AG09319 (cell line): ENCODE data around the gene STPG2.

ENCODE experiments used
- DNase-seq: peaks from one replicate; pipeline ENCODE4 v3.0.0-alpha.2; 2010; ENCODE audit warnings: low read depth; ENCODE audit errors: extremely low read depth
- CTCF ChIP-seq: IDR thresholded peaks from 2 replicates; pipeline ENCODE4 v1.5.1; 2011; ENCODE audit warnings: low read depth, mild to moderate bottlenecking, inconsistent platforms, low read length, moderate library complexity

STPG2 gene

DNA sequence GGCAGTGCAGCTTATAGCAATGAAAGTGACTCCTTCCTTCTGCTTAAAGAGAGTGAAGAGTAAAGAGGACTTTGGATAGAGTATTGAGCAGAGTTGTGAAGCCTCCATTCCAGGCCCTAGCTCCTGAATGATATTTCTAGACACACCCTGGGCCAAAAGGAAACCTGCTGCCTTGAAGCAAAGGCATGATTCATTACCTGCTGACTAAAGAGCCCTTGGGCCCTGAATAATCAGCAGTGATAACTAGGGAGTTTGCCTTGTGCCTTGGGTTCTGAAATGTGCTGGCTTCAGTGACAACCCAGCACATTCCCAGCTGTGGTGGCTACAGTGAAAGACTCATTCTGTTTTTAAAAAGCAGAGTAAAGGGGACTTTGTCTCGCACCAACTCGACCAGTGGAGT is 49.2 kb downstream of the STPG2 start:
- no peak for DNase-seq

GRCh38 chr4:98093662-98094061 is 49.6 kb downstream of the STPG2 start:
- TF ChIP-seq CTCF: no peak
- DNase-seq: no peak

More for the DNA sequence above, 49.2 kb downstream of the STPG2 start:
- TF ChIP-seq CTCF: no peak

DNA sequence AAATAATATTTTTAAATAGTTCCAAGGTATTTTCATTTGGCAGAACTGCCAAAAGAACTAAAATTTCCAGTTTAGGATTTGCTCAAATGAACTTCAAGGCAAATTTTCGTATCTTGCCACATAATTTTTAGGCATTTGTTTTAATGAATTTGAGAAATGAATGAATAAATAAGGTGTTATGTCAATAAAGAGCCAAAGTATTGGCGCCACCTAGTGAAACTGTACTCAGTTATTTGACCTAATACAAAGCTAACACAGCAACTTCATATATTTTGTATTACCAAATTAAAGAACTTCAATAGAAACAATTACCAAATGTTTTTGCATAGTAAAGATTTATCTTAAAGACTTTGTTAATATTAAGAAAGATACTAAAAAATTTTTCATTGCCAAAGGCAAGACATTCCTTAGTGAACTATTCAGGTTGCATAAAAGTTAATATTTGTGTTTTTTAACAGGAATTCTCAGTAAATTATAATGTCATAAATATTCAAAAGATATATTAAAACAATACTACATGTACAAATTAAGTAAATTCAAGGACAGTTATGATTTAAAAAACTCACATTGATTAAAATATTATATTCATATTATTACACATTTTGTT is 50.3 kb downstream of the STPG2 start:
- peak; percentile 49 for TF ChIP-seq CTCF
- DNase-seq: no peak

DNA sequence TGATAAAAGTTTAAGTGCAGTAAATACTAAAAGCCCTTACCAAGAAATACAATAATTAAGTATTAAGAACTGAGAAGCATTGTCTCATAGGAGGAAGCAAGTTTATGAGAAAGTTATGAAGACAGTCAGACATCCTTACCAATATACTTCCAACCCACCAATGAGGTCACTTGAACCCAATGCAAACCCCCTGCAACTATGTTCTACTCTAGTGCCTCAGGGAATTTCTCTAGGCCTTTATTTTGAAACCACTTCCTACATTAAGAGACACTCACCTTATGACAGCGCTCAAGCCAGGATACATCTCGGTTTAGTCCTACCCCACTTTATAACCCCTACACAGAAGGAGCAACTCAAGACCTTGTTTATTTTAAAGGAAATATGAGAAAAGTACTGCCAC is 61.3 kb downstream of the STPG2 start:
- DNase-seq: no peak
- TF ChIP-seq CTCF: no peak

DNA sequence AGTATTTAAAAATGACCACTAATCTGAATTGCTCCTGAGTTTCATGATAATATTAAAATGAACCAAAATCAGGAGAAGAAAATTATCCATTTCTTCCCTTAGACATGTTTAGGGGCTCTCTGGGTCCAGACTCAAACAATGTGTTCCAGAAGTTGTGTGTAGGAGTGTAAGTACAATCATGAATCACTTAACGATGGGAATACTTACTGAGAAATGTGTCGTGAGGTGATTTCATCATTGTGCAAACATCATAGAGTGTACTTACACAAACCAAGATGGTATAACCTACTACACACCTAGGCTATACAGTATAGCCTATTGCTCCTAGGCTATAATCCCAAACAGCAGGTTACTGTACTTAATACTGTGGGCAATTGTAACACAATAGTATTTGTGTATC is 74.8 kb downstream of the STPG2 start:
- DNase-seq: no peak
- no peak for TF ChIP-seq CTCF

GRCh38 chr4:98055800-98056501 is 87.3 kb downstream of the STPG2 start:
- no peak for DNase-seq
- no peak for TF ChIP-seq CTCF

DNA sequence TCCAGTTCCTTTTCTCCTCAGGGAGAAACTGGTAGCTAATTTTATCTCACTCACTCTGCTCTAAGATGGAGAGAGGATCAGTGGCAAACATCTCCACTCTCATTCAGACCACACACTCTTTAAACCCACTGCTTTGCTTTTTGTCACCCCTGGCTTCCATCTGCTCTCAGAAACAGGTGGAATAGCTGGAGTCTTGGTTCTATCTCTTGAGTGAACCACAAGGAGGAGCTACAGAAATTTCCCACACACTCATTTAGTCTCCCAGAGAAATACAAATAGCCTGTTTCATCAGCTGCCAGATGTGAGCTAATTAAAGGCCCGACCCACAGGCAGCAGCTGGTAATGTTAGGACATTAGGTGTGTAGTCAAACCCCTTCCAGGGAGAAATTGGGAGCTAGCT is 96.6 kb downstream of the STPG2 start:
- no peak for TF ChIP-seq CTCF
- DNase-seq: no peak
